Endothelial cell of hepatic sinusoid (primary cell): ENCODE measurements around the gene WWOX.

Source experiments
- in situ Hi-C: cut with HindIII; loops from 2 replicates; pipeline ENCODE4 v1.10.0; 2017; ENCODE audit warnings: low sequenced_read_pairs

WWOX gene

GRCh38 chr16:78696797-78697196, 597.3 kb downstream of the WWOX start:
- in situ Hi-C loops: no loop called here

DNA sequence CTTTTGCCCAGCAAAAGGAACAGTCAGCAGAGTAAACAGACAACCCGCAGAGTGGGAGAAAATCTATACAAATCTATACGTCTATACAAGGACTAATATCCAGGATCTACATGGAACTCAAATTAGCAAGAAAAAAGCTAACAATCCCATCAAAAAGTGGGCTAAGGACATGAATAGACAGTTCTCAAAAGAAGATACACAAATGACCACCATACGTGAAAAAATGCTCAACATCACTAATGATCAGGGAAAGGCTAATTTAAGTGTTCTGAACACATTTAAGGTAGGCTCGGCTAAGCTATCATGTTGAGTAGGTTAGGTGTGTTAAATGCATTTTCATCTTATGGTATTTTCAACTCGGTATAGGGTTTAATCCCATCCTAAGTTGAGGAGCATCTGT, 598.0 kb downstream of the WWOX start:
- in situ Hi-C loops: no loop called here

DNA sequence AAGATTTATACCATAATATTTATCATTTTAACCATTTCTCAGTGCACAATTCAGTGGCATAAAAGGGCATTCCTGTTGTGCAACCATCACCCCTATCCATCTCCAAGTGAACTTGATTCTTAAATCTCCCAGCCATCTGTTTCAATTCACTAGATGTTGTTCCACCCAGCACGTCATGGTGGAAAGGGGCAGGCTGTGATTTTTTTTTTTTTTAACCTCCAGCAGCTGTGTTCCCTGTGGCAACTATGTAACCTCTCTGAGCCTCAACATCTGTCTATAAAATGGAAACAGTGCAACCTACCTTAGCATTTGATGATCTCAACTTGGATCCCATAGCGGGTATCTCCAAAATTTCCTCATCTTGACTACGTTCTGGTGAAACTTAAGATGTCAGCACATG, 604.5 kb downstream of the WWOX start:
- in situ Hi-C loops: no loop called here

DNA sequence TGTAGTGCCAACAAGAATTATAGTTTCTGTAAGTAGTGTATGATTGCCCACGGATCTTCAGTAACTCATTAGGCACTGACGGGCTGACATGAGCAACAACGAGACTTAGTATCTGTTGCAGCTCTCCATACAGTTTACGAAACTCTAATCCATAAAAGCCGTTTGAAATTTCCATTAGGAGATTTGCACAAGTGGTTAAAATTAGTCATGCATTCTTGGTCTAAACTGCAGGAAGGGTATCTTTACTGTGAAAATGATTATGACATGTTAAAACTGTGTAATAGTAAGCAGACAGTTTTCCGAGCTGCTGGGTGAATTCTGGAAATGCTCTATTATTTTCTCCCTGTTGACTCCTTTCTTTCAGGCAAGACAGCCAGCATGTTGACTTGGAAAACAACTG, 605.0 kb downstream of the WWOX start:
- in situ Hi-C loops: no loop called here

GRCh38 chr16:78705694-78706093, 606.2 kb downstream of the WWOX start:
- in situ Hi-C loops: no loop called here

DNA sequence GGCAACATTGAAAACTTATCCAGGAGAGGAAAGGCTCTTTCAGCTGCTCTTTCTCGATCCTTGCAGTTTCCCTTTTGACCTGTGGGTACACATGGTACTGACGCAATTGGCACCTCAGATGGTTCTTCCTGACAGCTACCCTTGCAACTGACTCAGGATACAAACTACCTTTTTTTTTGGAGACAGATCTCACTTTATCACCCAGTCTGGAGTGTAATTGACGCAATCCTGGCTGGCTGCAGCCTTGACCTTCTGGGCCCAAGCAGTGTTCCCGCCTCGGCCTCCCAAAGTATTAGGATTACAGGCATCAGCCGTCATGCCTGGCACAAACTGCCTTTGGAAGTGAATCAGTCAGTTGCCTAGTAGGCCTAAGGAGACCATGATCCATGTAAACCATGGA, 607.2 kb downstream of the WWOX start:
- in situ Hi-C loops: no loop called here

DNA sequence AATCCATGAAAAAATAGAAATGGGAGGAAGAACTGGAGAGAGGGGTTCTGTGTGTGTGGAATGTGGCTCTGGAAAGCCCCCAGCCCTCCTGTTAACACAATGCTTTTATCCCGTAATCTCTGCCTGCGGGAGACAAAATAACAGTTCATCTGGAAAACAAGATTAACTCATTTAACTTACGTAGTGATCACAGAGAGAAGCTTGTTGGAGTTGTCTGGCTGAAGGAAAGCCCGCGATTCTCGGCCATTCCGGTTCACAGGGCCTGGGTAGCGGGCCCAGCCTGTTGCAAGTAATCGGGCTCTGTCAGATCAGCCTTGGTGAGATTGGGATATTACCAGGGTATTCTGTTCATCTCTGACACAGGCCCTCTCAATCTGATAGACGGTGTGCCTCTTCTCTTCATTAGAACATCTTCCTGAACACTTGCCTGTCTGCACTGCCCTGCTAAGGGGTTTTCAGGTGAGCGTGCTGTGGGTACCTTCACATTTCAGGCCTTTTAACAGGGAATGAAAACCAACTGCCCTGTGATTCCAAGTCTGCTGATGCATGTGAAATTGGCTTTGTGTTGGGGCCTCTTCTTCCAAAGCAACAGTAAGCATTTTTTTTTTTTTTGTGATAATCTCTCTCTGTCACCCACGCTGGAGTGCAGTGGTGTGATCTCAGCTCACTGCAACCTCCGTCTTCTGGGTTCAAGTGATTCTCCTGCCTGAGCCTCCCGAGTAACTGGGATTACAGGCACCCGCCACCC, 609.9 kb downstream of the WWOX start:
- in situ Hi-C loops: no loop called here

DNA sequence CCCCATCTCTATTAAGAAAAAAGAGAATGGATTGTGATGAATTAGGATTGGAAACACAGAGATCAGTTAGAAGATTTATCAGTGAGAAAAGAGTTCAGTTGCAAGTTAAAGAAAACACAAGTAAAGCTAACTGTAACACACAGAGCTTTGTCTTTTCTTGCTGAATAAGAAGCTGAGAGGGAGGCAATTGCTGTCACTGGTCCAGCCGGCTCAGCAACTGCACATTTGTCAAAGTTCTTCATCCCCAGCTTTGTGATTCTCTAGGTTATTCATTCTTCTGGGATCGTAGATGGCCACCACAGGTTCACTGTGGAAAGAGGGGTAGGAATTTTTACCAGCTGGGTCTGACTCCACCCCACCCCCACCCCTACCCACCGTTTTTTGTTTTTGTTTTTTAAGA, 615.7 kb downstream of the WWOX start:
- in situ Hi-C loops: no loop called here

GRCh38 chr16:78715673-78716072, 616.2 kb downstream of the WWOX start:
- in situ Hi-C loops: no loop called here

GRCh38 chr16:78718141-78718540, 618.7 kb downstream of the WWOX start:
- in situ Hi-C loops: no loop called here

DNA sequence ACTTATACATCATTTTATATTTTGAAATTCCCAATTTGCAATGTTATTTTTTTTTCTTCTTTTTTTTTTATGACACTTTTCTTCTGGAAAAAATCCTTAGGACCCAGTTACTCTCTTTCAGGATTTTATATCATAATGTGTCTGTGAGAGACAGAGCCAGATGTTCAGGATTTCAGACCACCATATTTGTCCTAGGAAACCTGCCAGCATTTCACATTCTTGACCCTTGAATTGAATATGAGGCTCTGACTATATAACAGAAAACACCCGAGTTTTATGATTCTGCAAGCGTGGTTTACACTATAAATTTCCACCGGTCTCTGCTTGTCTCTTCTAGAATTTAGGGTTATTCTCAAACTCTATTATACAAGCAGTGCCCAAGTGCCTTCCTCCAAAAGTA, 621.0 kb downstream of the WWOX start:
- in situ Hi-C loops: no loop called here

DNA sequence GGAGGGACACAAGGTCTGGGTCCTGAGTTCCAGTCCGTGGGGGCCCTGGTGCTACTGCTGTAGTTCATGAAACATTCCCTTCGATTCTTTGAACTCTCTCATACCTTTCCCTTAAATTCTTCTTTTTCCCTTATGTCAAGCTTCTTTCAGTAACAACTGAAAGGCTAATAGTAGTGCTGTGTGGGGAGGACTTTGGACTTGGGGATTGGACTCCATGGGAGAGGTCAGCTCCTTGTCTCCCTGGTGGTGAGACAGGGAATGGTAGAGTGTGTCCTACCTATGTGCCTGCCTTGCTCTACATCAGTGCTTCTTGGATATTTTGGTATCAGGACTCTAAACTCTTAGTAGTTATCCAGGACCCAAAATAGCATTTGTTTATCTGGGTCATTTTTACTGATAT, 628.1 kb downstream of the WWOX start:
- in situ Hi-C loops: no loop called here

DNA sequence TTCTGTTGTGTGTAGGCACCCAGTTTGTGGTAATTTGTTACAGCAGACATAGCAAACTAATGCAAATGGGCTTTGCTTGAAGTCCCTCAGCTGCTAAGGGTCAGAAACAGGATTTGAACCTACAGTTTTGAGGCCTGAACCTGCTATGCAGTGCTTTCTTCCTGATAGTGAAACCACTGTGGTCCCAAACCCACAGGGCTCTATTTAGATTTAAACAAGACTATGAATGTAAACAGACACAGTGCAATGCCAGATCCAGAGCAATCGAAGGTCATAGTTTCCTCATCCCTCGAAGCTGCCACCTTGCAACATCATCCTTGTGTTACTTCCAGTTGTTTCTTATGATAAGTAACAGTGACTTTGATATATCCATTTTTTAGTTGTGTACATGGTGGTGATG, 630.2 kb downstream of the WWOX start:
- in situ Hi-C loops: no loop called here

- in situ Hi-C loops: no loop called here
These were observed 632.3 kb downstream of the WWOX start for GRCh38 chr16:78731785-78732184.

GRCh38 chr16:78732696-78733095, 633.2 kb downstream of the WWOX start:
- in situ Hi-C loops: no loop called here

DNA sequence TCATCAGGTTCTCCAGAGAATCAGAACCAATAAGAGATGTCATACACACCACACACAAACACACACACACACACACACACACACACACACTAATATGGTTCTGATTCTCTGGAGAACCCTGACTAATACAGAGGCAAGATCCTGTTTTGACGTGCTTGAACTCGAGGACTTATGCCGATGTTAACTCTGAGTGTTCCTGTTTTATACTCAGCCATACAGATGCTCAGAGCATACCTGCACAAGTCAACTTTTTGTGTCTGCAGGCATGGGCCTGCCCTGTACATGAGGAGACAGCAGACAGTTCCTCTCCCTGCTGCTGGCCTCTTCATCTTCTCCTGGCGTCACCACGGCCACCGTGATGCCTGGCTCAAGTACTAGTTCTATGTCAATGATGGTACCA, 635.9 kb downstream of the WWOX start:
- in situ Hi-C loops: no loop called here

DNA sequence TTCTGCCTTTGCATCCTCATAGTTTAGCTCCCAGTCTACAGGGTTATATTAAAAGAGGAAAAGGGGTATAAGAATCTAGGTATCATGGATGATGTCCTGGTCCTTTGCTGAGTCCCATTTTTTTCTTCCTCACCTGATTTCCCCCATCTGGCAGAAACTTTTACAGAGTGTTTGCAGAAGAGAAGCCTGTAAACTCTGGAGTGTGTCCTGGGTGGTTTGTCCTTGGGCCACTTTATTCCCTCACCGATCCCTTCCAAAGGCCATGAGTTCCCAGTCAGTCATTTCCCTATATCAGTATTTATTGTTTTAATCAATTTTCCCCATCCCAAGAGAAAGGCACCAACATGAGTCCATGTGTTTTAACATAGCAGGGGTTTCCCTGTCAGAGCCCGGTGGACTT, 638.2 kb downstream of the WWOX start:
- in situ Hi-C loops: no loop called here

- in situ Hi-C loops: no loop called here
These were observed 639.1 kb downstream of the WWOX start for GRCh38 chr16:78738557-78738956.

DNA sequence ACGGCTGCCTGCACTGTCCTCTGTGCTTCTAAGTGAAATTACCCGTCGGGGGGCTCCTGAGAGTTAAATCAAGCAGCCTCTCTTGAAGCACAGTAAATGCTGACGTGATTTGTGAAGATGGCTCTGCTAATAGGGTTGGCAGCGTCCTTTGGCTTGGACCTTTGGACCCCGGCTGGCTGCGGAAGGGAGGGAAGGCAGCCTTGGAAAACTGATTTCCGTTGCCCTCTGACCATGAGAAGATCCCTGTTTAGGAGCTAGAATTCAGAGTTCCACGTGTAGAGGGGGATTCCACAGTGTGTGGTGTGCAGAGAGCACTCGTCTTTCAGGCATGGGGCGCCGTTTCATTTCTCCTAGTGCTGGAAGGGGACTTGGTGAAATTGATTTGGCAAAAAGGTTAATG, 640.8 kb downstream of the WWOX start:
- in situ Hi-C loops: no loop called here

DNA sequence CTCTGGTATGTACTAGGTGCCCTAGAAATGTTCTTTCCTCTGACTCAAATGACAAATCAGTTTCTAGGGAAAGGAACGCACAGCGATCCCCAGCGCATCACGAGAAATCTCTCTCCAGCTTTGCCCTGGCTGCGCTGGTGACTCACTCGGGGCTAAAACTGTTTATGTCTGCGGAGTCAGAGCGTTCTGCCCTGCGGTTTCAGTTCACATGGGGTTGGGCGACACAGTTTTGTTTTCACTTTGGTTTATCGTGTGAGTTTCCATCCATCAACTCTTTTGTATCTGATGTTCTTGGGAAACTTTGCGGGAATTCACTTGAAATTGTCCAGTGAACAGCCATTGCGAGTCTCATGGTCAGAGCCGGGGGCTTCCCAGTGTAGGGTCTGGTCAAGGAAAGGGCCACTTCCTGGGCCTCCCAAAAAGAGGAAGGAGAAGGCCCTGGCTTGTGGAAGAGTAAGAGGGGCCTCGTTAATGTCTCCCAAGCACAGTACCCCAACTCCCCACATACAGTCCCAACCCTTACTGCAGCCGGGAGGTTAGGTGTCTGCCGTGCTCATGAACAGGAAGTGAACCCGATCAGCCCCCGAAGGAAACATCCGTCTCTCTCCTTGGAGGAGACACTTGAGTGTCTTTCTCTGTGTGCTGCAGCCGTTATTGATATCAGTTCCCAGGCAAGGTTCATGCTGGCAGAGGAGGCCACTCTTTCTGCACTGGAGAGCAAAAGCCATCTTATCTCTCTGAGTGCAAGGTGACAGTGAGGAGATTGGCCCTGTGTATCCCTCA, 643.2 kb downstream of the WWOX start:
- in situ Hi-C loops: no loop called here

DNA sequence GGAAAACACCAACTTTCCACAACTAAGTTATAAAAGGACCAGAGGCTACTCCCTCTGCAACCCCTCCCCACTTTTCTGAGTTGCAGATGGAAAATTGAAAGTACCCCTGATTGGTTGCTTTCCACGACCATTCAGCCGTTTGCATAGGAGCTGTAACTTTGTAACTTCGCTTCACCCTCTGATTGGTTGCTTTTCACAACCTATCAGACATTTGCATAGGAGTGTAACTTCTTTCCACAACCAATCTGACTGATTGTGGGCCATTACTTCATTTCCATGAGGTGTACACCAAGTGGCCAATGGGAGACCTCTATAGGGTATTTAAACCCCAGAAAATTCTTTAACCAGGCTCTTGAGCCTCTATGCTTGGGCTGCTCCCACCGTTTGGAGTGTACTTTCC, 644.1 kb downstream of the WWOX start:
- in situ Hi-C loops: no loop called here

GRCh38 chr16:78744099-78744498, 644.6 kb downstream of the WWOX start:
- in situ Hi-C loops: no loop called here

- in situ Hi-C loops: no loop called here
These were observed 645.3 kb downstream of the WWOX start for GRCh38 chr16:78744796-78745107.
